GM21825 (cell line): ENCODE measurements around the gene TEX19.

ENCODE experiments used
- ATAC-seq: cut with Tn5 transposase; IDR thresholded peaks from one replicate; pipeline ENCODE4 v1.9.1; 2021; ENCODE audit warnings: mild to moderate bottlenecking, moderate library complexity; ENCODE audit not compliant: unreplicated experiment

The TEX19 gene

DNA sequence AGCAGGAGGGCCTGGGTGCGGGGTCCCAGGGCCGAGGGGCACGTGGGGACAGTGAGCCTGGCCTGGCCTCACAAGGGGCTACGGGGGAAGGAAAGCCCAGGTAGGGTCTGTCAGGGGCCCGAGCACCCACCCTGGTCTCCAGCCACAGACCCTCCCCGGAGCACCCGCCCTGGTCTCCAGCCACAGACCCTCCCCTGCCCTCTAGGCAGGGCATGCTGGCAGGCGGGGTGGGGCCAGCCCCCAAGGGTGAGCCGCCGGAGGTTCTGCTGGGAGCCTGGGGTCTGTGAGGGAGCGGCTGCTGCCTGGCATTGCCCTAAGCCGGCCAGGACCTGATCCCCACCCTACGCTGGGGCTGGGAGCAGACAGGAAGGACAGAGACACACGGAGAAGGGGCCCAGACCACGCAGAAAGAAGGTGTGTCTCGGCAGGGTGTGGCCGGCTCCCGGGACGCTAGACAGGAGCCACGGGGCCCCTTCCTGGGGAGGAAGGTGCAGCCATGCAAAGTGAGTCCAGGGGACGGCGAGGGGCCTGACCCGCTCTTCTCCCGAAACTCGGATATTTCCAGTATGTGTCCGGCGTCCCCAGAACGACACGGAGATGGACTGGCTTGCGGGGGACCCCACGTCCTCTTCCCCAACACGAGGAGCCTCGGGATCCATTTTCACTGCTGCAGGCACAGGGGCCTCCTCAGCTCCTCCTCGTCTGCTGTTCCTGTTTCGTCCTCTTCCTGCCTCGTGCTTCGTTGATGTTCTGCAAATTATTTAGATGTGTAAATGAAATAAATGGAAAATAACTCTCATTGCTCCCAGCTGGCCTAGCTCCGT lies 28.0 kb downstream of the TEX19 start:
- no peak for ATAC-seq

DNA sequence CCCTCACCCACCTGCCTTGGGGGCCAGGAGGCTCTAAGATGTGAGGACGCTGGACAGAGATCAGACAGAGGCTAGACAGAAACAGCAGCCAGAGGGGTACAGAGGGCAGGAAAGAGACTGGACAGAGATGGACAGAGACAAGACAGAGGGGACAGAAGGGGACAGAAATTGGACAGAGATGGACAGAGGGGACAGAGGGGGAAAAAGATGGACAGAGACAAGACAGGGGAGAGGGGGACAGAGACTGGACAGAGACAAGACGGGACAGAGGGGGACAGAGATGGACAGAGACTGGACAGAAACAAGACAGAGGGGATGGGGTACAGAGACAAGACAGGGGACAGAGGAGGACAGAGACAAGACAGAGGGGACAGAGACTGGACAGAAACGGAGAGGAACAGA lies 28.7 kb downstream of the TEX19 start:
- ATAC-seq: no peak

DNA sequence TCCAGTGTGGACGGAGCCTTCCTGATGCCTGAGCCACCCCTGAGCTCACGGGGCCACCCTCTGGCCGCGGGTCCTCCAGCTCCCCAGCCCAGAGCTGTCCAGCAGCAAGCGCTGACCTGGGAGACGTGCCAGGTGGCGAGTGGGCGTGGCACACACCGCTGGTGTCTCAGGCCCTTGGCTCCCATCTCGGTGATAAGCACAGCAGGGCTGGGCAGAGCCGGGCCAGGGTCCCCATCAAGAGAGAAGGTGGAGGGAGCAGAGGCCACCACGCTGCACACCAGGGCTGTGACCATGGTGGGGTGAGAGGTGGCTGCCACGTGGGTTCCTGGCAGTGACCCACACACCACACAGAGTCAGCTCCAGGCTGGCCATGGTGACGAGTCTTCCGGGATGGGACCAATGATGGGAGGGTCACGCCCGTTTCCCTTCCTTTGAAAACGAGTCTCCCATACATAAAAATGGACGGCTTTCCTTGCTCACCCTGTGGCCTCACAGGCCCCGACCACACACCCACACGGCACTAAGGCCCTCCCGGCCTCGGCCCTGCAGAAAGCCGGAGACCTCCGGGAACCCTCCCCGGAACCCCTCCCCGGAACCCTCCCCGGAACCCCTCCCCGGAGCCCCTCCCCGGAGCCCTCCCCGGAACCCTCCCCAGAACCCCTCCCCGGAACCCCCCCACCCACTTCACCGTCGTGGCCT lies 29.3 kb downstream of the TEX19 start:
- ATAC-seq: no peak

DNA sequence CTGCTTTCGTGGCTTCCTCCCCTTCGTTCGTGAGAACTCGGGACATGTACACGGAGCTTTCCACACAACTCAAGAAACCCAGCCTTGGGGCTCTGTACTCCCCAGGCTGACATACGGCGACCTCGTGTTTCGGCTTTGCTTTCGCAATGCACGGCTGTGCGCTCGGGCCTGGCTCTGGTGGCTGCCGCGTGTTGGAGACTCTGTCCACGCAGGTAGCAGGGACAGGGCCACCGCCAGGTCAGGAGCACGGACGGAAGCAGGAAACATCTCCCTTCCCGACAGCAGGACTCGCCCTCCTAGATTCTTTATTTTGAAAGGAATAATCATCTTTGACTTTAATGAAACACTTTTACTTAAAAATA lies 29.9 kb downstream of the TEX19 start:
- ATAC-seq: no peak

DNA sequence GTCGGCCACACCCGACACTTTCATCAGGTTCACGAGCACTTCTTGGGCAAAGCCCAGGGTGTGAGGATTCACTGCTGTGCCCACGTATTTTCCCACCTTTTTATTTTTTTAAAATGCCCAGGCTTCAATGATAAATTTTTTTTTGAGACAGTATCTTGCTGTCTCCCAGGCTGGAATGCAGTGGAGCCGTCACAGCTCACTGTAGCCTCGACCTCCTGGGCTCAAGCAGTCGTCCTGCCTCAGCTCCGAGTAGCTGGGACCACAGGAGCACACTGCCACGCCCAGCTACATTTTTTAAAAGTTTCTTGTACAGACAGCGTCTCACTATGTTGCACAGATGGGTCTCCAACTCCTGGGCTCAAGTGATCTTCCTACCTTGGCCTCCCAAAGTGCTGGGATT lies 30.3 kb downstream of the TEX19 start:
- ATAC-seq: no peak

DNA sequence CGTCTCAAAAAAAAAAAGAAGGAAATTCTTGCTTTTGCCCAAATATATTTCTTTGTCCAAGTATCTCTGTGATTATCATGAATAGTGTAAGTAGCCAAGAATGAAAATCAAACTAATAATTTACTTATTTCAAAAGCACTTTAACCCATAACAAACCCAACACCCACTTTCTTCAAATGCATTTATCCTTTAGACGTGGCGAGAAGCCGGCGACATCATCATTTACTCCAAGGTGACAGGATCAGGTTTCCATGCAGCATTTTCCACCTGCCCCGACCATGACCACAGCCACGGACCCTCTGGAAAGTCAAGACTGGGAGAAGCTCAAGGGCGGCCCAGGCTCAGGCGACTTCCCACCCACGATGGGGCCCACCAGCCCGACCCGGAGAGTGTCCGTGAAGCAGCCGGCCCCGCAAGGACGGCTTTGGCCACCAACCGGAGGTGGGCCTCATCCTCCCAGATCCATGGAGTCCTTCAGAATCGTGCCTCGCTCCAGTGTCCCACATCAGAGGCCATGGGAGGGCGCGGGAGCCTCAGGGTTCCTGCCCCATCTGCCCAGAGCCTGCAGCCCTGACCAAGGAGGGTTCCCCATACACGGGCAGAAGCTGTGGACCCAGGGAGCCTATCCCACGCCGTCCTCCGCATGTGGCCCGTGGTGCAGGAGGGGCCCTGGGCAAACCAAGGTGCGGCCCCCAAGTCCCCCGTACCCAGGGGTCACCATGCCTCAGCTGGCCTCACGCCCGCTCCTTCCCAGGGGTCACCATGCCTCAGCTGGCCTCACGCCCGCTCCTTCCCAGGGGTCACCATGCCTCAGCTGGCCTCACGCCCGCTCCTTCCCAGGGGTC lies 31.2 kb downstream of the TEX19 start:
- ATAC-seq: no peak

DNA sequence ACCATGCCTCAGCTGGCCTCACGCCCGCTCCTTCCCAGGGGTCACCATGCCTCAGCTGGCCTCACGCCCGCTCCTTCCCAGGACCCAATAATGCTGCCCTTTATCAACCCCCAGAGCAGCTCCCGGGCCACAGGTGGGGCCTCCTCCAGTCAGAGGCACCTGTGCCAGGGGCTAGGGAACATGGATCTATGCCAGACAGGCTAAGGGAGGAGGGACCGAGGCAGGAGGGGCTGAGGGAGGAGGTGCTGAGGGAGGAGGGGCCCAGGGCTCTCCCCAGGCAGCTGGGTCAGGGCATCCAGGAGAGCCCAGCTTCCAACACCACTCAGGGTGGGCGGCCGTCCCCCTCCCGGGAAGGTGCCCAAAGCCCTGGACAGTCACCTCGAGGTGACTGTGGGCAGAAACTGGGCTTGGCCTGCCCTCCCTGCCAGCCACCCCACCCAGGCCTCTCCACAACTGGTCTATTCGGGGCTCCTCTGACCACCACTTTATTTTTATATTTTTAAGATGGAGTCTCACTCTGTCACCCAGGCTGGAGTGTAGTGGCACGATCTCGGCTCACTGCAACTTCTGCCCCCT lies 31.9 kb downstream of the TEX19 start:
- no peak for ATAC-seq

DNA sequence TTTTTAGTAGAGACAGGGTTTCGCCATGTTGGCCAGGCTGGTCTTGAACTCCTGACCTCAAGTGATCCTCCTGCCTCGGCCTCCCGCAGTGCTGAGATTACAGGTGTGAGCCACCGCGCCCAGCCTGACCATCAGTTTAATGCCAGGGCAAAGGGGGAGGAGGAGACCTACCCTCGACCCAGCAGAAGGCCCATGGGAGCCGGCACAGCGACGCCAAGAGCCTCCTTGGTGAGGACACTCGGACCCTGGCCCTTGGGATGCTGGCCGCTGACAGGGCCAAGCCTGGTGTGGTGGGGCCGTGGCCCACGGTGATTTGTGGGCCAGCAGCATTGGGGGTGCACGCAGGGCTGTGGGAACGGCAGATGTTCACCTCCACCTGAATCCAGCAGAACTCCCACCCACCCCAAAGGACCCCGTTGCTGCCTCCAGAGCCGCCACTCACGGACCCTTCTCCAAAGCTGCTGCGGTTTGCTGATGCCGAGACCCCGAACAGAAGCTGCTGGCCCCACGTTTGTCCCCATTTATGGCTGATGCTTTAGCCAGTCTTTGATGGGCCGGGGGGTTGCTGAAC lies 32.5 kb downstream of the TEX19 start:
- no peak for ATAC-seq

DNA sequence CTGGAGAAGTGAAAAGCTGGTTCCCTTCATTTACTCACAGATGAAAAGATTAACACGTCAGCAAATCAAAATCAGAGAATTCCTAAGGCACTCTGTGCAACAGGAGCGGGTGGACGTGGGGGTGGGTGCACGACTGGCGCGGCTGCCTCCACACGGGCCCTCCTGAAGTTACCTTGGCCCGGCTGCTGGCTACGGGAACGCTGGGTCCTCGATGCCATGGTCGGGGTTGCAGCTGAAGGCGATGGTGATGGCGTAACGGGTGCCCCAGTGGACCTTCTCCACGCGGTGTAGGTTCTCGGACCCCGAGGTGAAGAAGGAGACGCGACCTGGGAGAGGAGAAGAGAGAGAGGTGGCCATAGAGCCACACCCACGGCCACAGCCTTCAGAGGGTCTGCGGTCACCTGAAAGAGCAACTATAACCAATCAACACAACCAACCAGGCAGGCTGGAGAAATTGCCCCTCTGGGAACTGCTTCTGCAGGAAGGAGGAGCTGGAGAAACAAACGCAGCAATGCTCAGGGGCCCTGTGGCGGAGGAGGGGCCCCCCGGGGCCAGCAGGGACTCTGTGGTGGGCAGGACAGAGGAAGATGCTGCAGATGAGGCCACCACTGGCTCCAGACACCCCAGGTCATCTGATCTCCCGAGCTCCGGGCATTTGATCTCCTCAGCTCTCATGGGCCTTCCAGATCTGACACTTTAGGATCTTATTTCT lies 33.3 kb downstream of the TEX19 start:
- ATAC-seq: no peak

DNA sequence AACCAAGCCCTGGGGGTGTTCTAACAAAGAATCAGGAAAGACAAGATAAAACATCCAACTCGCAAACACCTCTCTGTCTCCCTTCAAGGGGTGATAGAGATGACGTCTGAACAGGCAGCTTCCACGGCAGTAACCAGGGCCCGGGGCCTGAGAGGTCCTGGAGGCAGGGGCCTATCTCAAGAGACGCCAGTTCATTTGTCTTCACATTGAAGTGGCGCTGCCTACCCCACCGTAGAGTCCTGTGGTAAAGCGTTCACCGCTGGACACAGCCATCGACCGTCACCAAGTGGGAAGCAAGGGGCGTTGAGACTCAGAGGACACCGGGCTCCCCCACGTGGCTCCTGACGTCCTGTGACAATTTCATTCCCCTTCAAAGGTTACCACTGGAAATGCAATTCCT lies 33.9 kb downstream of the TEX19 start:
- no peak for ATAC-seq

DNA sequence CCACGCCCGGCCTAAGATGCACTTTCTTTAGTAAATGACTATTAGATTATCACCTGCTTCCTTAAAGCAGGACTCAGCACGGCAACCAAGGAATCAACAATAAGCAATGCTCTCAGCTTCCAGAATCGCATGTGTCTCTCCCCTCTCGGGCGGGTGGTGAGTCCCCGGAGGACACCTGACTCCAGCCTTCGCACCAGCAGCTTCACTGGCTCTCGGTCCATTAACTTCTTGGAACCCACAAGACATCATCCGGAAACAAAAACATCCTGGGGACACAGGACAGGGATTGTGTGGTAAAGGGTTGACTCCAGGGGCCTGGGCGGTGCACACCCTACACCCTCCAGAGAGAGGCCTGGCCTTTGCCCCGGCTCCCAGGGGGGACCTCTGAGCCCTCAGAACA lies 35.2 kb downstream of the TEX19 start:
- no peak for ATAC-seq

DNA sequence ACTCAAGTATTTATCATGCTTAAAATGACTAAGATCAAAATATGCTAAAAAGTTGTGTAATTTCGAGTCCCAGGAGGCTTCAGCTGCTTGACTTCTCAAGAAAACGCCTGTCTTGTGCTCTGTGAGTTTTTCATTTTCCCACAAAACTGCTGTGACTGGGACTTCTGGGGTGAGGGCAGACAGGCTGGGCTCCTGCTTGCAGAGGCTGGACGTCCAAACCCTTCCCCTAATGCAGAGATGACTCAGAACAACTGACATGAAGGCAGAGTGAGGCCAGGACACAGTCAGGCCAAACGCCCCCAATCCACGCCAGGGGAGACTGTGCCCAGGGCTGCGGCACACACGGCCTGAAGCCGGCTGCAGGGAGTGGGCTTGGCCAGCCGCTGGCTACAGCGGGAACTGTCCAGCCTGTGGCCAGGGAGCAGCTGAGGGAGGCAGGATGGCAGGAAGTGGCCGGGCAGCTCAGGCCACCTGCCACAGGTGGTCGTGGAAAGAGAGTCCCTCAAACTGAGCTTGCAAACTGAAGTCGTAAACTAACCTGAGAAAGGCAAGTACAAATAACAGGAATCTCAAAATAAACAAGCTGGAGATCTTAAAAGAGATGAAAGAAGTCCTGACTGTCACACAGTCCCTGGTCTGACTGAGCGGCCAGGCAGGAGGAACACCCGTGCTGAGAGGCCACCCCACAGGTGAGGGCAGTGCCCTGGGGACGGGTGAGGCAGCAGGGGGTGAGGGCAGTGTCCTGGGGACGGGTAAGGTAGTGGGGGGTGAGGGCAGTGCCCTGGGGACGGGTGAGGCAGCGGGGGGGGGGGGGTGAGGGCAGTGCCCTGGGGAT lies 37.8 kb downstream of the TEX19 start:
- ATAC-seq: no peak

DNA sequence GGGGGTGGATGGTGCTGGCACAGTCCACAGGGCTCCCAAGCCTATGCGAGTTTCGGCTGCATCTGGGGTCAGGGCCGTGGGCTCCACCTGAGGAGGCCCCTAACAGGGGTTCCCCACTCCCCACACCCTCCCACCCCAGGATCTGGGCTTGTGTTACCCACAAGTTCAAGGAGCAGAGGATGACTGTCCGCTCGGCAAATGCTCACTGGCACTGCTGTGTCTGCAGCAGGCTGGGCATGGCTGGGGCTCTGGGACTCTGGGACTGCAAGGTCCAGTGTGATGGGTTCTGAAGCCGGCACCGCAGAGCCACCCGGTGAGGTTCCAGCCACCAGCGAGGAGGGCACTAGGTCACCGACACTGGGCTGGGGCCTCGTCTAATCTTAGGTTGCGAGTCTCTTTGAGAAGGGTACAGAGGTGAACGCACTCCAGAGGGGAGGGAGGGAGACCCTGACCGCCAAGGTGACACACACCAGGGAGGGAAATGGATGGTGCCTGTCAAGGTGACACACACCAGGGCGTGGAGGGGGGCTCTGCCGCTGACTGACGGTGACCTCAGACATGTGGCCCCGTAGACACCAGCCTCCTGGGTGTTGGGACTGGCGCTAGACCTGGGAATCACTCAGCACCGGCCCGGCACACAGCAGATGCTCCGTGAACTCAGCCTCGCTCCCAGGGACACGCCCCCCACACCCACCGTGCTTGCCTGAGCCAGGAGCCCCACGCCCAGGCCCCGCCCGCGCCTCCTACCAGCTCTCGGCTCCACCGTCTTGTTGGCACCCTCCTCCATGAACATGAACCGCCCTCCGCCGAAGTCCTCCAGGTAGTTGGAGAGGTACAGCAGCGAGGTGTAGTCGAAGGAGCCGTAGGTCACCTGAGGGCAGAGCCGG lies 38.6 kb downstream of the TEX19 start:
- no peak for ATAC-seq

DNA sequence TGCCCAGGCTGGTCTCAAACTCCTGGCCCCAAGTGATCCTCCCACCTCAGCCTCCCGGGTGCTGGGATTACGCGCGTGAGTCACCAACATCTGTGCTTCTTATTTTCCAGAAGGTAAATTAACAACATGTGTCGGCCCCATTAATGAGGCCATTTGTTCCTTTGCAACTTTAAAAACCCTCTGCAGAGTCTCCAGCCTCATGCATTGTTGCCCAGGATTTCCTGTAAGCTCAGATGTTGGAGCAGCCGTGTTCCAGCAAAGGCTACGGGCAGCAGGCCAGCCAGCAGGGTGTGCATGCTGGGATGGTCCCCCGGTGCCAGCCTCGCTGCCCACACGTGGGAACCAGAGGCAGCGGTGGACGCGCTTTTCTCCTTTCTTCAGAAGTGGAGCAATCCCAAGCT lies 40.0 kb downstream of the TEX19 start:
- no peak for ATAC-seq

DNA sequence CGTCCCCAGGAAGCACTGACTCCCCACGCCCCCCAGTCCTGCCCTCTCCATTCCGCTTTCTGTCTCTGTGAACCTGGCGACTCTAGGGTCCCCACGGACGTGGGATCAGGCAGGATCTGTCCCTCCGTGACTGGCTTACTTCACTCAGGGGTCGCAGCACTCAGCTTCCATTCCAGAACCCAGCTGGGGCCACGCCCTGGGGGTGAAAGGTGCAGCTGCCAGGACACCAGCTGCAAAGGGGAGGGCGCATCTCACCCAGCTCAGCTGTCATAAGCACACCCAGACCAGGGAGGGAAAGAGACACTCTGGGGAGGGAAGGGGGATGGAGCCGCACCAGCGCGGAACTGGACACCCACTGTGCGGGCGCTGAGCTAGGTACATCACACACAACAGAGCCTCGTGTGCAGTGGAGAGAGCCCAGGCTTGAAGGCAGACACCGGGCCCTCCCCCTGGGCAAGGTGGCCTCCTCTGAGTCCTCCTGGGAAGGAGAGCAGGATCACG lies 40.6 kb downstream of the TEX19 start:
- ATAC-seq: no peak

DNA sequence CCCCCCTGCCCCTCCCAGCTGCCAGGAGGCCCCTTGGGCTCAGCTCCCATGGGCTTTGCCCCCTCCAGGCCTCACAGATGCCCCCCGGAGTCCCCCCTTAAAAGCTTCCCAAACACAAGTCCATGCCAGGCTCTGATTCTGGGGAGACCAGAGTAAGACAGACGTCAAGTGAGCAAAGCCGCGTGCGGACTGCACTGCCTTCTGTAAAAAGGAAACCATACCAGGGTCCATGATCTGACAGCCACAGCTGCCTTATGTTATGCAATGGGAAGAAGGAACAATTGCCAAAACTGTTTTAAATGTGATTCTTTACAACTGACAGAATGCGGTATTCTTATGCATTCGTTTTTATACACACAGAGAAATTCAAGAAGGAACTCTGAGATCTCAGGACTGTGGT lies 41.2 kb downstream of the TEX19 start:
- ATAC-seq: no peak

DNA sequence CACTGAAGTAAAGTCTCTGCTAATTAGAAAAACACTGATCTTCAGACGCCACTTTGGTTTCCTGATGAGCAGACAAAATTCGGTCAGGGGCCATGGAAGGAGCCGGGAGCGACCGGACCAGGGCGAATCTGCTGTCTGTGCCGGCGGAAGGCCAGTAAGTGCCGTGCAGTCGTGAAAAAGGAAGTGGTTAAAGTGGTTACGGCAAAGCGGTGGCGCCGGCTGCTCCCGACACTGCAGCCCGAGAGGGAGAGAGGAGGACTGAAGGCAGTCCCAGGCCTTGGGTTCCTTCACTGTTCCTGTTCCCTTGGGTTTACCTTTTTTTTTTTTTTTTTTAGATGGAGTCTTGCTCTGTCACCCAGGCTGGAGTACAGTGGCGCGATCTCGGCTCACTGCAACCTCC lies 41.8 kb downstream of the TEX19 start:
- ATAC-seq: no peak

DNA sequence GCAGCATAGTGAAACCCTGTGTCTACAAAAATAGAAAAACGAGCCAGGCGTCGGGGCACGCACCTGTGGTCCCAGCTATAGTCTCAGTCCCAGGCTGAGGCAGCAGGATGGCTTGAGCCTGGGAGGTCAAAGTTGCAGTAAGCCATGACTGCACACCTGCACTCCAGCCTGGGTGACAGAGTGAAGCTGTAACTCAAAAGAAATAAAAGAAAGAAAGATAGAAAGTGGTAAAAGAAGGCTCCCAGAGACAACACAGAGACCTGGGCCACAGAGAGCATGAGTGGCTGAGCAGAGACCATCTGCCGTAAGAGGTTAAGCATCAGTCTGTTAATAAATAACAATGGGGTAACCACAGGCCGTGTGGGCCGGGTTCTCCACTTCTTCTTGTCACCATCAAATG lies 43.8 kb downstream of the TEX19 start:
- peak; percentile 68 for ATAC-seq
